SU-DHL-6 (cell line): ENCODE measurements around the gene KIZ.
A peak's percentile ranks its signal among the peaks of the same experiment; 100 is the strongest.

Experiments
- CTCF ChIP-seq: fragments of 200-600 bp; sonication (generic); IDR thresholded peaks from one replicate; pipeline ENCODE4 v1.5.1; 2017; ENCODE audit warnings: antibody characterized with exemption, mild to moderate bottlenecking, low read length, moderate library complexity; ENCODE audit not compliant: insufficient read depth, poor library complexity, severe bottlenecking
- EZH2phosphoT487 ChIP-seq: fragments of 200-600 bp; sonication (generic), shearing (Covaris generic); conservative IDR thresholded peaks from 2 replicates; pipeline ENCODE4 v1.6.1; 2018; ENCODE audit warnings: mild to moderate bottlenecking, antibody characterized with exemption, low read length, moderate library complexity, mixed read lengths

- TF ChIP-seq CTCF, result peak; percentile 87
- no peak for TF ChIP-seq EZH2phosphoT487
These were observed 109.9 kb downstream of the KIZ start for GRCh38 chr20:21235484-21236445.
